Measurements from ENCODE around the gene MEGF11. TPM values are rescaled to one million over a fixed set of nuclear protein-coding genes. Genes with fewer than 3 reads are reported as not detected.

The MEGF11 gene
- total RNA-seq, 1 experiment from 2014 or later = 2.3 TPM

DNA sequence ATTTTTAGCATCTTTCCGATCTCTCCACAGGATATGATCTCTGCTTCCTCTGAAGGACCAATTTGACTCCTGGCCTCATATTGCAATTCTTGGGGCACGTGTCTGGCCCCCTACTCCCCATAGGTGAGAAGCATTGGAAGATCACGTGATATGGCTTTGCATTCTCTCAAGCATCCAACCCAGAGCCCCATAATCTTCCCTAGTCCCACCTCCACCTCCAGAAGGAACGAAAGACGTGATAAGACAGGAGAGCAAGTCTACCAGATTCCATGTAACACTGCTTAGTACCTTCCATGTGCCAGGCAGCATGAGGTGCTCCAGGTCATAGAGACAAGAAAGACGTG, 176.3 kb downstream of the MEGF11 start:
- POLR2A ChIA-PET = no interaction called here
- no peaks in the 10 kb centered on the region; a peak in 1 of 4 replicates for H3K4me1 ChIP-seq (ENCODE audit: control insufficient read depth in 1 of 2, insufficient read depth in 2 of 2, low read length in 2 of 2)
- no peak overlapping the region for H2AFZ ChIP-seq (ENCODE audit: low read depth, low read length, poor library complexity, severe bottlenecking)
- BruUV-seq (replicated peaks) = no TSS peak
- DNase-seq (ENCODE audit: low read depth, low spot score) (no peak), ATAC-seq (no peak)
- TF ChIP-seq CBX3 (IDR thresholded peaks at IDR 0.05; ENCODE audit: low read depth) = no peak
- TF ChIP-seq EGR1 (IDR thresholded peaks at IDR 0.05; ENCODE audit: low read depth) = no peak
- no peak for TF ChIP-seq EZH2 (IDR thresholded peaks at IDR 0.05)
- no peak for TF ChIP-seq YY1 (IDR thresholded peaks at IDR 0.05; ENCODE audit: extremely low read depth, insufficient replicate concordance, low read depth, low read length)
- TF ChIP-seq ZNF274 (IDR thresholded peaks at IDR 0.05; ENCODE audit: low read depth, low read length) = no peak
- TF ChIP-seq ELF1 (IDR thresholded peaks at IDR 0.05; ENCODE audit: borderline replicate concordance, low read depth) = no peak
- TF ChIP-seq, protein P1, sequence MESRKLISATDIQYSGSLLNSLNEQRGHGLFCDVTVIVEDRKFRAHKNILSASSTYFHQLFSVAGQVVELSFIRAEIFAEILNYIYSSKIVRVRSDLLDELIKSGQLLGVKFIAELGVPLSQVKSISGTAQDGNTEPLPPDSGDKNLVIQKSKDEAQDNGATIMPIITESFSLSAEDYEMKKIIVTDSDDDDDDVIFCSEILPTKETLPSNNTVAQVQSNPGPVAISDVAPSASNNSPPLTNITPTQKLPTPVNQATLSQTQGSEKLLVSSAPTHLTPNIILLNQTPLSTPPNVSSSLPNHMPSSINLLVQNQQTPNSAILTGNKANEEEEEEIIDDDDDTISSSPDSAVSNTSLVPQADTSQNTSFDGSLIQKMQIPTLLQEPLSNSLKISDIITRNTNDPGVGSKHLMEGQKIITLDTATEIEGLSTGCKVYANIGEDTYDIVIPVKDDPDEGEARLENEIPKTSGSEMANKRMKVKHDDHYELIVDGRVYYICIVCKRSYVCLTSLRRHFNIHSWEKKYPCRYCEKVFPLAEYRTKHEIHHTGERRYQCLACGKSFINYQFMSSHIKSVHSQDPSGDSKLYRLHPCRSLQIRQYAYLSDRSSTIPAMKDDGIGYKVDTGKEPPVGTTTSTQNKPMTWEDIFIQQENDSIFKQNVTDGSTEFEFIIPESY (IDR thresholded peaks at IDR 0.05; ENCODE audit: extremely low read depth, insufficient replicate concordance, low read length) = no peak
- TF ChIP-seq POLR2AphosphoS5 (IDR thresholded peaks at IDR 0.05; ENCODE audit: low read depth, low read length) = no peak
- TF ChIP-seq, protein P2, sequence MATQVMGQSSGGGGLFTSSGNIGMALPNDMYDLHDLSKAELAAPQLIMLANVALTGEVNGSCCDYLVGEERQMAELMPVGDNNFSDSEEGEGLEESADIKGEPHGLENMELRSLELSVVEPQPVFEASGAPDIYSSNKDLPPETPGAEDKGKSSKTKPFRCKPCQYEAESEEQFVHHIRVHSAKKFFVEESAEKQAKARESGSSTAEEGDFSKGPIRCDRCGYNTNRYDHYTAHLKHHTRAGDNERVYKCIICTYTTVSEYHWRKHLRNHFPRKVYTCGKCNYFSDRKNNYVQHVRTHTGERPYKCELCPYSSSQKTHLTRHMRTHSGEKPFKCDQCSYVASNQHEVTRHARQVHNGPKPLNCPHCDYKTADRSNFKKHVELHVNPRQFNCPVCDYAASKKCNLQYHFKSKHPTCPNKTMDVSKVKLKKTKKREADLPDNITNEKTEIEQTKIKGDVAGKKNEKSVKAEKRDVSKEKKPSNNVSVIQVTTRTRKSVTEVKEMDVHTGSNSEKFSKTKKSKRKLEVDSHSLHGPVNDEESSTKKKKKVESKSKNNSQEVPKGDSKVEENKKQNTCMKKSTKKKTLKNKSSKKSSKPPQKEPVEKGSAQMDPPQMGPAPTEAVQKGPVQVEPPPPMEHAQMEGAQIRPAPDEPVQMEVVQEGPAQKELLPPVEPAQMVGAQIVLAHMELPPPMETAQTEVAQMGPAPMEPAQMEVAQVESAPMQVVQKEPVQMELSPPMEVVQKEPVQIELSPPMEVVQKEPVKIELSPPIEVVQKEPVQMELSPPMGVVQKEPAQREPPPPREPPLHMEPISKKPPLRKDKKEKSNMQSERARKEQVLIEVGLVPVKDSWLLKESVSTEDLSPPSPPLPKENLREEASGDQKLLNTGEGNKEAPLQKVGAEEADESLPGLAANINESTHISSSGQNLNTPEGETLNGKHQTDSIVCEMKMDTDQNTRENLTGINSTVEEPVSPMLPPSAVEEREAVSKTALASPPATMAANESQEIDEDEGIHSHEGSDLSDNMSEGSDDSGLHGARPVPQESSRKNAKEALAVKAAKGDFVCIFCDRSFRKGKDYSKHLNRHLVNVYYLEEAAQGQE (IDR thresholded peaks at IDR 0.05; ENCODE audit: low read depth) = no peak
- TF ChIP-seq RAD21 (IDR thresholded peaks at IDR 0.05; ENCODE audit: low read depth) = no peak
- TF ChIP-seq, protein P3, sequence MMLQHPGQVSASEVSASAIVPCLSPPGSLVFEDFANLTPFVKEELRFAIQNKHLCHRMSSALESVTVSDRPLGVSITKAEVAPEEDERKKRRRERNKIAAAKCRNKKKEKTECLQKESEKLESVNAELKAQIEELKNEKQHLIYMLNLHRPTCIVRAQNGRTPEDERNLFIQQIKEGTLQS (IDR thresholded peaks at IDR 0.05) = no peak
- TF ChIP-seq, protein P4, sequence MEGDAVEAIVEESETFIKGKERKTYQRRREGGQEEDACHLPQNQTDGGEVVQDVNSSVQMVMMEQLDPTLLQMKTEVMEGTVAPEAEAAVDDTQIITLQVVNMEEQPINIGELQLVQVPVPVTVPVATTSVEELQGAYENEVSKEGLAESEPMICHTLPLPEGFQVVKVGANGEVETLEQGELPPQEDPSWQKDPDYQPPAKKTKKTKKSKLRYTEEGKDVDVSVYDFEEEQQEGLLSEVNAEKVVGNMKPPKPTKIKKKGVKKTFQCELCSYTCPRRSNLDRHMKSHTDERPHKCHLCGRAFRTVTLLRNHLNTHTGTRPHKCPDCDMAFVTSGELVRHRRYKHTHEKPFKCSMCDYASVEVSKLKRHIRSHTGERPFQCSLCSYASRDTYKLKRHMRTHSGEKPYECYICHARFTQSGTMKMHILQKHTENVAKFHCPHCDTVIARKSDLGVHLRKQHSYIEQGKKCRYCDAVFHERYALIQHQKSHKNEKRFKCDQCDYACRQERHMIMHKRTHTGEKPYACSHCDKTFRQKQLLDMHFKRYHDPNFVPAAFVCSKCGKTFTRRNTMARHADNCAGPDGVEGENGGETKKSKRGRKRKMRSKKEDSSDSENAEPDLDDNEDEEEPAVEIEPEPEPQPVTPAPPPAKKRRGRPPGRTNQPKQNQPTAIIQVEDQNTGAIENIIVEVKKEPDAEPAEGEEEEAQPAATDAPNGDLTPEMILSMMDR (IDR thresholded peaks at IDR 0.05 in 2 of 3, conservative IDR thresholded peaks at IDR 0.05 in 1 of 3; ENCODE audit: borderline replicate concordance in 1 of 3, insufficient read depth in 1 of 3, low read depth in 2 of 3, low read length in 2 of 3) = no peak
- no peak for TF ChIP-seq FOSL1 (IDR thresholded peaks at IDR 0.05; ENCODE audit: low read depth)
- H3K36me3 ChIP-seq (ENCODE audit: control insufficient read depth in 1 of 2, insufficient read depth in 2 of 2, low read length in 2 of 2) = no peaks in the 10 kb centered on the region
- no peak overlapping the region for H3K4me2 ChIP-seq (ENCODE audit: low read length)
- H3K9ac ChIP-seq (ENCODE audit: low read length) = no peak overlapping the region
- no peaks in the 10 kb centered on the region for H4K20me1 ChIP-seq (ENCODE audit: insufficient read depth)
- H3K4me3 ChIP-seq (replicated peaks in 1 of 2; ENCODE audit: low read depth in 1 of 2, low read length in 2 of 2) = no peak overlapping the region
- intact Hi-C loops (cut with micrococcal nuclease) = no loop called here
- no peaks in the 10 kb centered on the region for H3K27me3 ChIP-seq (ENCODE audit: insufficient read depth, low read length)
- H3K79me2 ChIP-seq (ENCODE audit: insufficient read depth, low read length) = no peaks in the 10 kb centered on the region
- RAD21 ChIA-PET (ENCODE audit: low non-redundant PET in 1 of 2, low total read pairs in 2 of 2, uncharacterized antibody in 2 of 2, unreplicated experiment in 2 of 2) = no interaction called here
- CTCF ChIA-PET = no interaction called here
- H3K9me2 ChIP-seq (ENCODE audit: insufficient read depth) = no peaks in the 10 kb centered on the region
- H3K27ac ChIP-seq (ENCODE audit: low read depth, low read length) = no peak overlapping the region
- no peaks in the 10 kb centered on the region for H3K9me3 ChIP-seq (ENCODE audit: control insufficient read depth in 1 of 2, insufficient read depth in 1 of 2, low read depth in 1 of 2, low read length in 2 of 2)
